Psoas muscle (tissue), 8 donors: ENCODE measurements around the gene SART3. TPM values are rescaled to one million over a fixed set of nuclear protein-coding genes. Genes with fewer than 3 reads are reported as not detected.
A peak's percentile ranks its signal among the peaks of the same experiment; 100 is the strongest.

Experiments
- ATAC-seq, 4 donors: fragments of 200-7000 bp; cut with Tn5 transposase; one replicate each; pipeline ENCODE4 v1.9.1; 2020; ENCODE audit warnings: moderate library complexity in 3 of 4, mild to moderate bottlenecking in 2 of 4
- DNase-seq, 2 donors: peaks; one replicate each; pipeline ENCODE4 v3.0.0-alpha.2; 2020
- H3K27ac ChIP-seq: fragments of 200-600 bp; one replicate; pipeline ENCODE4 v1.8.0; 2022
- H3K27me3 ChIP-seq, 3 donors: fragments of 200-600 bp in 1 of 3; one replicate each; pipeline versions ENCODE4 v1.6.1 to v1.8.0; 2013 to 2022; ENCODE audit warnings: low read length in 2 of 3, mild to moderate bottlenecking in 2 of 3, moderate library complexity in 1 of 3; ENCODE audit not compliant: insufficient read depth in 3 of 3
- H3K36me3 ChIP-seq, 2 donors: fragments of 200-600 bp in 1 of 2; one replicate each; pipeline versions ENCODE4 v1.6.1 to v1.8.0; 2013 to 2022; ENCODE audit warnings: low read depth in 1 of 2, mild to moderate bottlenecking in 1 of 2, moderate library complexity in 1 of 2; ENCODE audit not compliant: insufficient read depth in 1 of 2
- H3K4me1 ChIP-seq: fragments of 200-600 bp; one replicate; pipeline ENCODE4 v1.8.0; 2022
- H3K4me3 ChIP-seq: fragments of 200-600 bp; one replicate; pipeline ENCODE4 v1.8.0; 2022; ENCODE audit warnings: mild to moderate bottlenecking
- H3K9me3 ChIP-seq: fragments of 200-600 bp; one replicate; pipeline ENCODE4 v1.8.0; 2022
- WGBS, 3 donors: extraction: QIAGEN DNeasy Blood & Tissue Kit; methylation state at CpG; one replicate each; pipeline versions ENCODE4 v1.1.6 to v1.1.7; 2013; 5-methylcytosine and 5-hydroxymethylcytosine counted together
- intact Hi-C, 2 donors: fragments of 100-400 bp; cut with DNase I; formaldehyde crosslinking; loops; one replicate each; pipeline versions ENCODE4 v1.11.0 to v1.14.2; 2022
- polyA plus RNA-seq, 3 donors: library from polyadenylated mRNA; stranded (reverse); fragments of 200-250 nt; gene quantifications; one replicate each; pipeline ENCODE4 v1.2.3, GENCODE V29; 2013
- total RNA-seq, 4 donors: library from RNA; stranded (reverse); fragmentation: NEBNext Ultra II Directional in 2 of 4; extraction: Animal tissue kit (Norgen Biotek cat#: 25700) in 2 of 4; gene quantifications; one replicate each; pipeline versions ENCODE4 v1.2.1 to v1.2.4, GENCODE V29; 2021 to 2023
- TF ChIP-seq, protein P1 (sequence below): fragments of 200-600 bp; IDR thresholded peaks from one replicate; pipeline ENCODE4 v1.8.0; 2022; ENCODE audit warnings: antibody characterized with exemption
- donor health status: healthy with polysubstance abuse.
- donor health status: DM: no; HTN: no; CAD: no; lungs with moderate emphysema.
- donor health status: Bipolar disorder and iron deficiency.
- donor health status: healthy.
- donor health status: DM: yes; HTN: yes; CAD: no.
- donor health status: DM: no; HTN: no; CAD: no.
- donor health status: DM: no; HTN: no; CAD: no.
- donor health status: DM: yes; HTN: yes; CAD: no.

SART3 gene
- total and polyA plus RNA-seq, 7 donors = 13.4 to 35.3 (median 24.2) TPM

DNA sequence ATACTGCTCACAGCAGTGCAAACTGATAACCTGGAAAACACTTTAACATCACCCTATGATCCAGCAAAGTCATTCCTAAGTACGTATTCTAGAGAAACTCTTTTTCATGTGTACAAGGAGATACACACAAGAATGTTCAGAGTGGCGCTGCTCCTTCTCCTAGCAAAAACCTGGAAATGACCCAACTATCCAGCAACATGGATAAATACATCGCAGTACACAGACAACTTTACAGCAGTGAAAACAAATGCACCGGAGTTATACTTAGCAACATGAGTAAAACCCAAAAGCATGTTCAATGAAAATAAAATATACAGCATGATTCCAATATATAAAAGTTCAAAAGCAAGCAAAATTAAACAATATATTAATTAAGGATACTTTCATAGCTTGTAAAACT is 18.7 kb downstream of the SART3 start:
- H3K36me3 ChIP-seq = peaks cover 17 to 77% of the 10 kb centered on the region in 2 donors
- intact Hi-C loops = no loop called here
- ATAC-seq (peak in 3 of 4 donors; percentile 46 to 74 (median 49)), DNase-seq (no peak)
- H3K9me3 ChIP-seq = no peaks in the 10 kb centered on the region
- TF ChIP-seq, protein P1, sequence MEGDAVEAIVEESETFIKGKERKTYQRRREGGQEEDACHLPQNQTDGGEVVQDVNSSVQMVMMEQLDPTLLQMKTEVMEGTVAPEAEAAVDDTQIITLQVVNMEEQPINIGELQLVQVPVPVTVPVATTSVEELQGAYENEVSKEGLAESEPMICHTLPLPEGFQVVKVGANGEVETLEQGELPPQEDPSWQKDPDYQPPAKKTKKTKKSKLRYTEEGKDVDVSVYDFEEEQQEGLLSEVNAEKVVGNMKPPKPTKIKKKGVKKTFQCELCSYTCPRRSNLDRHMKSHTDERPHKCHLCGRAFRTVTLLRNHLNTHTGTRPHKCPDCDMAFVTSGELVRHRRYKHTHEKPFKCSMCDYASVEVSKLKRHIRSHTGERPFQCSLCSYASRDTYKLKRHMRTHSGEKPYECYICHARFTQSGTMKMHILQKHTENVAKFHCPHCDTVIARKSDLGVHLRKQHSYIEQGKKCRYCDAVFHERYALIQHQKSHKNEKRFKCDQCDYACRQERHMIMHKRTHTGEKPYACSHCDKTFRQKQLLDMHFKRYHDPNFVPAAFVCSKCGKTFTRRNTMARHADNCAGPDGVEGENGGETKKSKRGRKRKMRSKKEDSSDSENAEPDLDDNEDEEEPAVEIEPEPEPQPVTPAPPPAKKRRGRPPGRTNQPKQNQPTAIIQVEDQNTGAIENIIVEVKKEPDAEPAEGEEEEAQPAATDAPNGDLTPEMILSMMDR = no peak
- peak overlapping the region; percentile 58 for H3K27ac ChIP-seq
- no peaks in the 10 kb centered on the region for H3K27me3 ChIP-seq
- no peak overlapping the region for H3K4me3 ChIP-seq
- 43 to 61% (median 46%) methylated on average over 4 of the region's 4 CpGs for WGBS, 3 donors
- H3K4me1 ChIP-seq = peaks cover 7% of the 10 kb centered on the region

DNA sequence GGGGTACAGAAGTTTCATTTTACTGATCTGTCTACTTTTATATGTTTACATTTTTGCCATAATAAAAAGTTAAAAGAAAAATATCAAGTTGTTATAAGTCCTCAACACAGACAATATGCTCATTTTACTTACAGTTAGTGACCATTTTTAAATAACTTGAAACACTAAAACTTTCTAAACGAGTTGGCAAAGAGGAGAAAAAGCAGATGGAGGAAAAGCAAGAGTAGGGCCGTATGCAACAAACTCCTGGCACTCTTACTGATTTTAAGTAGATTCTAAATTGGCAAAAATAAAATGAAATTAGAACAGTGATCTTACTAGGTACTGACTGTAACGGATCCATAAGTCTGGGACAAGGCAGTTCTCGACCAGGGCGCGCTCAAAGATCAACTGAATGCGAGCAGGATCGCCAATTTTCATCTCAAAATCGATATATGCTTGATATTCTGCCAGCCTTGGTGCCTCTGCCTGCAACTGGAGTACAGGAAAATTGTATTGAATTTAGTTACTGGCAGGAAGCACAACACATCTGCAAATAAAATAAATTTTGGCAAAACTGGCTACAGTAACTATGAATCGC is 22.3 kb downstream of the SART3 start:
- no peaks in the 10 kb centered on the region for H3K9me3 ChIP-seq
- intact Hi-C loops = no loop called here
- WGBS, 3 donors = 92 to 95% (median 93%) methylated on average over 10 of the region's 10 CpGs

GRCh38 chr12:108538146-108538545 is 22.8 kb downstream of the SART3 start:
- ATAC-seq (no peak), DNase-seq (no peak)
- TF ChIP-seq, protein P1 = no peak
- Histone ChIP-seq H3K36me3 (peaks cover 9 to 77% of the 10 kb centered on the region in 2 donors), H3K4me1 (peaks cover 7% of the 10 kb centered on the region), H3K27me3 (no peaks in the 10 kb centered on the region), H3K4me3 (no peak overlapping the region), H3K27ac (no peak overlapping the region), H3K9me3 (no peaks in the 10 kb centered on the region)
- intact Hi-C loops = no loop called here
- WGBS, 3 donors = 67 to 78% (median 76%) methylated on average over 6 of the region's 6 CpGs

More for the DNA sequence above, 22.3 kb downstream of the SART3 start:
- Histone ChIP-seq H3K4me3 (no peak overlapping the region), H3K4me1 (peaks cover 7% of the 10 kb centered on the region), H3K27ac (no peak overlapping the region), H3K27me3 (no peaks in the 10 kb centered on the region), H3K36me3 (peaks cover 13 to 77% of the 10 kb centered on the region in 2 donors)
- ATAC-seq (no peak), DNase-seq (no peak)
- TF ChIP-seq, protein P1 = no peak

- DNase-seq (no peak), ATAC-seq (peak; percentile 87 to 93 (median 90))
- H3K4me3 ChIP-seq = no peak overlapping the region
- TF ChIP-seq, protein P1 = no peak
- peaks cover 13% of the 10 kb centered on the region for H3K4me1 ChIP-seq
- no peaks in the 10 kb centered on the region for H3K9me3 ChIP-seq
- intact Hi-C loops = no loop called here
- H3K27ac ChIP-seq = peak overlapping the region; percentile 37
- H3K36me3 ChIP-seq = peaks cover 10 to 97% of the 10 kb centered on the region in 2 donors
- WGBS, 3 donors = 61 to 68% (median 63%) methylated on average over 15 of the region's 15 CpGs
- no peaks in the 10 kb centered on the region for H3K27me3 ChIP-seq
Observed at GRCh38 chr12:108531929-108532848, 28.8 kb downstream of the SART3 start.
